ENCODE measurements around the gene EIF4E2.

- no peak for TF ChIP-seq ZNF70 (CRISPR knock-in tag; IDR thresholded peaks at IDR 0.05)
- TF ChIP-seq ZFP3 (CRISPR knock-in tag; IDR thresholded peaks at IDR 0.05) = no peak
- TF ChIP-seq RARB (CRISPR knock-in tag; IDR thresholded peaks at IDR 0.05) = no peak
- TF ChIP-seq PPARA (CRISPR knock-in tag; IDR thresholded peaks at IDR 0.05; ENCODE audit: borderline replicate concordance) = no peak
- no peak for TF ChIP-seq TCF4 (CRISPR knock-in tag; IDR thresholded peaks at IDR 0.05; ENCODE audit: borderline replicate concordance)
- TF ChIP-seq POU6F1 (CRISPR knock-in tag; IDR thresholded peaks at IDR 0.05; ENCODE audit: borderline replicate concordance, low read depth) = no peak
- TF ChIP-seq, protein P1, sequence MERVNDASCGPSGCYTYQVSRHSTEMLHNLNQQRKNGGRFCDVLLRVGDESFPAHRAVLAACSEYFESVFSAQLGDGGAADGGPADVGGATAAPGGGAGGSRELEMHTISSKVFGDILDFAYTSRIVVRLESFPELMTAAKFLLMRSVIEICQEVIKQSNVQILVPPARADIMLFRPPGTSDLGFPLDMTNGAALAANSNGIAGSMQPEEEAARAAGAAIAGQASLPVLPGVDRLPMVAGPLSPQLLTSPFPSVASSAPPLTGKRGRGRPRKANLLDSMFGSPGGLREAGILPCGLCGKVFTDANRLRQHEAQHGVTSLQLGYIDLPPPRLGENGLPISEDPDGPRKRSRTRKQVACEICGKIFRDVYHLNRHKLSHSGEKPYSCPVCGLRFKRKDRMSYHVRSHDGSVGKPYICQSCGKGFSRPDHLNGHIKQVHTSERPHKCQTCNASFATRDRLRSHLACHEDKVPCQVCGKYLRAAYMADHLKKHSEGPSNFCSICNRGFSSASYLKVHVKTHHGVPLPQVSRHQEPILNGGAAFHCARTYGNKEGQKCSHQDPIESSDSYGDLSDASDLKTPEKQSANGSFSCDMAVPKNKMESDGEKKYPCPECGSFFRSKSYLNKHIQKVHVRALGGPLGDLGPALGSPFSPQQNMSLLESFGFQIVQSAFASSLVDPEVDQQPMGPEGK (CRISPR knock-in tag; IDR thresholded peaks at IDR 0.05; ENCODE audit: borderline replicate concordance) = no peak
These were observed 49.7 kb downstream of the EIF4E2 start for GRCh38 chr2:232600053-232600773.
